Esophagus muscularis mucosa (tissue), 4 donors: Measurements from ENCODE around the gene FOXN3.

ENCODE experiments used
- CTCF ChIP-seq, 3 experiments: fragments of 200-600 bp in 2 of 3; fragments of 450-650 bp in 1 of 3; sonication (generic) in 2 of 3; IDR thresholded peaks; one replicate each; pipeline ENCODE4 v1.5.1; 2017 to 2019; ENCODE audit warnings: antibody characterized with exemption in 3 of 3, mild to moderate bottlenecking in 2 of 3, moderate library complexity in 1 of 3
- EP300 ChIP-seq: sonication (generic); formaldehyde crosslinking; IDR thresholded peaks from one replicate; pipeline ENCODE4 v1.6.1; 2017; ENCODE audit warnings: antibody characterized with exemption
- POLR2A ChIP-seq: fragments of 450-650 bp; IDR thresholded peaks from one replicate; pipeline ENCODE4 v1.6.1; 2017; ENCODE audit warnings: antibody characterized with exemption, moderate library complexity, mild to moderate bottlenecking, low read depth
- POLR2AphosphoS5 ChIP-seq, 2 donors: sonication (generic); formaldehyde crosslinking; IDR thresholded peaks; one replicate each; pipeline ENCODE4 v1.6.1; 2017; ENCODE audit warnings: antibody characterized with exemption in 2 of 2

GRCh38 chr14:89428546-89429198 lies 11.6 kb upstream of the FOXN3 start:
- TF ChIP-seq CTCF (IDR thresholded peaks at IDR 0.05) (no peak), POLR2A (no peak), EP300 (no peak), POLR2AphosphoS5 (IDR thresholded peaks at IDR 0.05) (no peak)
